LNCAP (cell line): ENCODE measurements around the gene MKNK1.
A peak's percentile ranks its signal among the peaks of the same experiment; 100 is the strongest.

Experiments
- TF ChIP-seq, protein P1 (sequence below): fragments of 450-650 bp; IDR thresholded peaks from 2 replicates; pipeline ENCODE4 v1.5.1; 2017; ENCODE audit warnings: mild to moderate bottlenecking

The MKNK1 gene

DNA sequence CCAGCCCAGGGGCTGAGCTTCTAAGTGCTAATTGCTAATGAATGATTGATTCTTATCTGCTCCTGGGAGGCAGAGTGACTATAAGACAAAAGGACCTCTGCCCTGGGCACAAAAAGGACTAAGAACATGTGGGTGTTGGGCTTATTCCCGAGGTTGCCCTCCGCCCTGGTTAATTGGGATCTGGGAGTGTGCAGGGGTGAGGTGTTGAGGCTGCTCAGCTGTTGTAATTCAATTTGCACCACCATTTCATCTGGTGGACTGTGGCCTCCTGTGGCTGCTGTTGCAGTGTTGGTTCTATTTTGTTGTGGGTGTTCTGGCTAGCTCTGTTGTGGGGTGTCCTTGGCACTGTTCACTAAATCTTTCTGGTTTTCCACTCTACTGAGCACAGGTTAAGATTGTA, 65.9 kb downstream of the MKNK1 start:
- TF ChIP-seq, protein P1, sequence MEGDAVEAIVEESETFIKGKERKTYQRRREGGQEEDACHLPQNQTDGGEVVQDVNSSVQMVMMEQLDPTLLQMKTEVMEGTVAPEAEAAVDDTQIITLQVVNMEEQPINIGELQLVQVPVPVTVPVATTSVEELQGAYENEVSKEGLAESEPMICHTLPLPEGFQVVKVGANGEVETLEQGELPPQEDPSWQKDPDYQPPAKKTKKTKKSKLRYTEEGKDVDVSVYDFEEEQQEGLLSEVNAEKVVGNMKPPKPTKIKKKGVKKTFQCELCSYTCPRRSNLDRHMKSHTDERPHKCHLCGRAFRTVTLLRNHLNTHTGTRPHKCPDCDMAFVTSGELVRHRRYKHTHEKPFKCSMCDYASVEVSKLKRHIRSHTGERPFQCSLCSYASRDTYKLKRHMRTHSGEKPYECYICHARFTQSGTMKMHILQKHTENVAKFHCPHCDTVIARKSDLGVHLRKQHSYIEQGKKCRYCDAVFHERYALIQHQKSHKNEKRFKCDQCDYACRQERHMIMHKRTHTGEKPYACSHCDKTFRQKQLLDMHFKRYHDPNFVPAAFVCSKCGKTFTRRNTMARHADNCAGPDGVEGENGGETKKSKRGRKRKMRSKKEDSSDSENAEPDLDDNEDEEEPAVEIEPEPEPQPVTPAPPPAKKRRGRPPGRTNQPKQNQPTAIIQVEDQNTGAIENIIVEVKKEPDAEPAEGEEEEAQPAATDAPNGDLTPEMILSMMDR = no peak

DNA sequence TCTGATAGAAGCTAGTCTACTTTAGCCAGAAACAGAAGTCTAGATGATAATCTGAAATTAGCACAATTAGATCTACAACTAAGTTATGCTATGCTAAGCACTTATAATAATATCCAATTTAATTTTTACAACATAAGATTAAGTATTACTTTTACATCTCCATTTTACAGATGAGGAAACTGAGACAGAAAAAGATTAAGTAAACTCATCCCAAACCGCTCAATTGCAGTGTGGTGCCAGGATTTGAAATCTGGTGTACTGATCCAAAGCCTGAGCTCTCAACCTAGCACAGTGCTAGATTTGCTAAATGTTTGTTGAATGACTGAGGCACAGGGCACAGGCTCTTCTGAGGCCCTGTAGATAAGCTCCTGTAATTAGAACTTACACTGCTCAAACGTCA, 66.4 kb downstream of the MKNK1 start:
- TF ChIP-seq, protein P1 = no peak

DNA sequence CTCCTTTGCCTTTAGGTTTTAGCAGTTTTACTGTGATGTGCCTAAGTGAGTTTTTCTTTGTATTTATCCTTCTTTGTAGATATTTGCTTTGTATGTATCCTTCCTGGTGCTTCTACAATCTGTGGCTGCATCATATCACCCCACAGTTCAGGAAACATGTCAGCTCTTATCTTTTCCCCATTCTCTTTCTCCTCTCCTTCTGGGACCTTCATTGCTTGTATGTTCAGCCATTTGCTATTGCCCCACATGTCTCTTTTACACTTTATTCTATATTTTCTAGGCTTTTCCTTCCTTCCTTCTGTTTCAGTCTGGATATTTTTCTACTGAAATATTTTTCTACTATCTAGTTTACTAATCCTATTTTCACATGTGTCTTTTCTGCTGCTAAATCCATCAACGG, 67.5 kb downstream of the MKNK1 start:
- TF ChIP-seq, protein P1 = no peak

DNA sequence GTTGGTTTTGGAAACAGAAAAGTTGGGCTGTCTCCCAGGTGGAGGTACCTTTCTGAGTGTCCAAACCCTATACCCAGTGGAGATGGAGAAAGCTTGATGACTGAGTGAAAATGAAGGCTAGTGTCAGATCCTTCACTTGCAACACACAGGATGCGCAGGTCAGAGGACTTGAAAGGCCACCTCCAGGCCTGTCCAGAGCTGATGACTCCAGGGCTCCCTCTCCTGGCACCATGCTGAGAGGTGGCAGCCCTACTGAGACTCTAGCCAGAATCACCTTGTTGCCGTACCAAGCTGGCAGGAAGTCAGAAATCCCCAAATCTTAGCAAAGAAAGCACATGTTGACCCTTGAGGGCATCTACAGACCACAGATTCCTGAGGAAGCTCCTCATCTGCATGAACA, 69.0 kb downstream of the MKNK1 start:
- TF ChIP-seq, protein P1 = peak; percentile 71

DNA sequence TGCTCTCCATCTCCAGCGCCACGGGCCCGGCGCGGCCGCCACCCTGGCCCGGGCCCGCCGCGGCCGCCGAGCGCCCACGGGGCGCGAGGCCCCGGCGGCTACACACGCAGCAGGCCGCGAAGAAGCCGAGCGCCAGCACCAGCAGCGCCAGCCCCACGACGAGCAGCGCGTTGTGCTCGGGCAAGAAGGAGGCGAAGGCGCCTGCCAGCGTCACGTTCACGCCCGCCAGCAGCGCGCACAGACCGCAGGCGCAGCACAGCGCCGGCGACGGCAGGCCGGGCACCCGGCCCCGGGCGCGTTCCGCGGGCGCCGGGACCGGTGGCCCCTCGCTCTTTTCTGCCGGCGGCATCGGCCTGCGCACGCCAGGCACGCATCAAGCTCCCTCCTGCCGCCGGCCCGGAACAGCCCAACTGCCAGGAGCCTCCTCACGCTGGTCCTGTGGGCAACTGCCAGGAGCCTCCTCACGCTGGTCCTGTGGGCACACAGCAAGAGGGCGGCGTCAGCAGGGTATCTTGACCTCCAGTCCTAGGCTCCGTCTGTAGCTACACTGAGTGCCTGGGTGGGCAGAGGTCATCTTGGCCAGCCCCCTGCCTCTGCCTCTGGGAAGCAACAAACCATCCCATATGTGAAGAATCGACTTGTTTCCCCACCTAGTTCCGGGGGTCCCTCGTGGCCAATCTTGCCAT, 70.7 kb downstream of the MKNK1 start:
- TF ChIP-seq, protein P1 = no peak

DNA sequence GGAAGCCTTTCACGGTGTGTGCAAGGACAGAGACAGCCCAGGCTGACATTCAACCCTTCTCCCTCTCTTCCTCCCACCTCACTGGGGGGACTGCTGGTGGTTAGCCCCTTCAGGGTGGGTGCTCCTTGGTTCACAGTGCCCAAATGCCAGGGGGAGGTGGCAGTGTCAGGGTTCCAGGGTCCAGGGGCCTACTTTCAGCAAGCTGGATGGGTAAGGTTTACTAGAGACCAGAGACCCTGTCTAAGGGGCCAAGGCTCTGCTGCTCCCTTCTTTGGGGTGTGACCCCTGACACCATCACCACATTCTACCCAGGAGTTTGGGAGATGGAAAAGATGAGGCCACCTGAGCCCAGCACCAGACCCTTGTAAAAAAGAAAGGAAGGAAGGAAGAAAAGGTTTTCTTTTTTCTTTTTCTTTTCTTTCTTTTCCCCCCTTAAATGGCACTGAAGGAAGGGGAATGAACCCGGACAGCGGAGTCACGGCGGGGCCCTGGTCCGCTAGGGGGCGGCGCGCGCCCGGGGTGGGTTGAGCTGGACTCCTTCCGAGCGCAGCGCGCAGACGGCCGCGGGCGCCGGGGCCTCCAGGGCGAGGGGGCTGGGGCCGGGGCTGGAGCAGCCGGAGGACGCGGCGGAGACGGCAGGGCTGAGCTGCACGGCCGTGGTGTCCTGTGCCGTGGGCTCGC, 71.4 kb downstream of the MKNK1 start:
- TF ChIP-seq, protein P1 = no peak

DNA sequence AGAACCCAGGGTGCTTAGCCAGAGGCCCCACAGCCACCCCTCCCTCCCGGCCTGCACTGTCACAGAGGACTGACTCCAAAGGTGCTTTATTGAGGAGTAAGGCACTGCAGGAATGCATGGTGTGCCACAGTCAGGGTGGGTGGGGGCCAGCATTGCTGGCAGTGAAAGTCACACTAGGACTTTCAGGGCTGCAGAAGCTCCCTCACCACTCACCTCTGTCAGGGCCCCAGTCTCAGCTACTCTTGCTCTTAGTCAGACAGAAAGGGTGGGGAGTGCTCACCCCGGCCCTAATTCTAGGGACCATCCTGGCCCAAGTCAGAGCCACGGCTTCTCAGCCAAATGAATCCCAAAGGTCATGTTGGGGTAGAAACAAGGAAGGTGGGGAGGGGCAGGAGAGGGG, 72.0 kb downstream of the MKNK1 start:
- TF ChIP-seq, protein P1 = no peak
